Measurements from ENCODE around the gene IRAK2. TPM values are rescaled to one million over a fixed set of nuclear protein-coding genes. Genes with fewer than 3 reads are reported as not detected.

IRAK2 gene
- total RNA-seq, 2 experiments from 2014 or later = 3.0 TPM

- no peak overlapping the region for H3K4me3 Mint-ChIP-seq
- ATAC-seq = no peak
- H3K4me1 Mint-ChIP-seq (ENCODE audit: low read depth) = peaks cover 64% of the 10 kb centered on the region
- H3K27me3 Mint-ChIP-seq = no peaks in the 10 kb centered on the region
- DNase-seq = no peak
- no peak for TF ChIP-seq CTCF (IDR thresholded peaks at IDR 0.05)
- H3K9me3 Mint-ChIP-seq = no peaks in the 10 kb centered on the region
- CTCF ChIA-PET = interaction anchor here (1.5 to 1.9 kb wide), 2 partner anchors 76 to 135 kb away, joined by 4 to 6 read pairs; no protein-coding TSS in a partner anchor
- peak overlapping the region; percentile 12 for H3K27ac Mint-ChIP-seq
- intact Hi-C loops (cut with micrococcal nuclease) = no loop called here
- peaks cover 4% of the 10 kb centered on the region for H3K36me3 Mint-ChIP-seq (ENCODE audit: low read depth)
- POLR2A ChIA-PET = interaction anchor here (0.8 to 2.0 kb wide), 4 partner anchors 11 to 201 kb away, joined by 3 to 6 read pairs (median 3); partner anchors contain the start of gene EMC3
These were observed 22.7 kb downstream of the IRAK2 start for GRCh38 chr3:10187290-10187876.

- intact Hi-C loops (cut with micrococcal nuclease) = no loop called here
- DNase-seq (no peak), ATAC-seq (no peak)
- H3K27ac Mint-ChIP-seq = peak overlapping the region; percentile 64
- TF ChIP-seq CTCF (IDR thresholded peaks at IDR 0.05) = no peak
- no peaks in the 10 kb centered on the region for H3K27me3 Mint-ChIP-seq
- H3K4me1 Mint-ChIP-seq (ENCODE audit: low read depth) = peaks cover 70% of the 10 kb centered on the region
- H3K9me3 Mint-ChIP-seq = no peaks in the 10 kb centered on the region
- H3K36me3 Mint-ChIP-seq (ENCODE audit: low read depth) = peaks cover 4% of the 10 kb centered on the region
- no peak overlapping the region for H3K4me3 Mint-ChIP-seq
- POLR2A ChIA-PET = interaction anchor here (1.0 kb wide), 1 partner anchor 202 kb away, joined by 3 read pairs; the partner anchor contains the start of gene EMC3
- CTCF ChIA-PET = interaction anchor here (1.0 kb wide), 1 partner anchor 76 kb away, joined by 4 read pairs; no protein-coding TSS in a partner anchor
These were observed 23.2 kb downstream of the IRAK2 start for GRCh38 chr3:10187944-10188343.

GRCh38 chr3:10188804-10189556 lies 24.3 kb downstream of the IRAK2 start:
- POLR2A ChIA-PET = interaction anchor here (1.0 to 1.2 kb wide), 2 partner anchors 15 to 59 kb away, joined by 3 to 6 read pairs; no protein-coding TSS in a partner anchor
- intact Hi-C loops (cut with micrococcal nuclease) = no loop called here
- no peak for ATAC-seq

GRCh38 chr3:10189557-10190354 lies 25.0 kb downstream of the IRAK2 start:
- ChIA-PET CTCF (interaction anchor here (1.0 to 1.4 kb wide), 2 partner anchors 34 to 74 kb away, joined by 3 to 5 read pairs; no protein-coding TSS in a partner anchor), POLR2A (interaction anchor here (1.0 to 3.9 kb wide), 5 partner anchors 12 to 58 kb away, joined by 3 to 18 read pairs (median 6); partner anchors contain the start of gene VHL)
- Mint-ChIP-seq H3K9me3 (no peaks in the 10 kb centered on the region), H3K36me3 (ENCODE audit: low read depth) (peaks cover 4% of the 10 kb centered on the region), H3K4me1 (ENCODE audit: low read depth) (peaks cover 82% of the 10 kb centered on the region), H3K27me3 (no peaks in the 10 kb centered on the region), H3K4me3 (peak overlapping the region; percentile 46), H3K27ac (peak overlapping the region; percentile 80)
- intact Hi-C loops (cut with micrococcal nuclease) = loop anchor here (5.0 kb wide), 1 partner anchor 38 kb away; no protein-coding TSS in a partner anchor
- TF ChIP-seq CTCF (IDR thresholded peaks at IDR 0.05) = no peak
- DNase-seq (peak; percentile 71), ATAC-seq (peak; percentile 30)

More at GRCh38 chr3:10188804-10189556, 24.3 kb downstream of the IRAK2 start:
- Mint-ChIP-seq H3K27me3 (no peaks in the 10 kb centered on the region), H3K4me3 (peak overlapping the region; percentile 3), H3K9me3 (no peaks in the 10 kb centered on the region), H3K27ac (peak overlapping the region; percentile 80), H3K36me3 (ENCODE audit: low read depth) (peaks cover 4% of the 10 kb centered on the region), H3K4me1 (ENCODE audit: low read depth) (peaks cover 79% of the 10 kb centered on the region)
- no peak for DNase-seq
- CTCF ChIA-PET = interaction anchor here (1.0 to 1.4 kb wide), 2 partner anchors 75 kb away, joined by 4 to 5 read pairs; no protein-coding TSS in a partner anchor
- TF ChIP-seq CTCF (IDR thresholded peaks at IDR 0.05) = no peak

Measured in activated CD8-positive, alpha-beta T cell treated with anti-CD3 and anti-CD28 coated beads for 36 hours (primary cell).